ENCODE data around the gene PKP1. TPM values are rescaled to one million over a fixed set of nuclear protein-coding genes. Genes with fewer than 3 reads are reported as not detected.

The PKP1 gene
- total and polyA plus RNA-seq, 2 of the 4 experiments (the other 2 are of a cell fraction) = 0.18 to 0.36 TPM

DNA sequence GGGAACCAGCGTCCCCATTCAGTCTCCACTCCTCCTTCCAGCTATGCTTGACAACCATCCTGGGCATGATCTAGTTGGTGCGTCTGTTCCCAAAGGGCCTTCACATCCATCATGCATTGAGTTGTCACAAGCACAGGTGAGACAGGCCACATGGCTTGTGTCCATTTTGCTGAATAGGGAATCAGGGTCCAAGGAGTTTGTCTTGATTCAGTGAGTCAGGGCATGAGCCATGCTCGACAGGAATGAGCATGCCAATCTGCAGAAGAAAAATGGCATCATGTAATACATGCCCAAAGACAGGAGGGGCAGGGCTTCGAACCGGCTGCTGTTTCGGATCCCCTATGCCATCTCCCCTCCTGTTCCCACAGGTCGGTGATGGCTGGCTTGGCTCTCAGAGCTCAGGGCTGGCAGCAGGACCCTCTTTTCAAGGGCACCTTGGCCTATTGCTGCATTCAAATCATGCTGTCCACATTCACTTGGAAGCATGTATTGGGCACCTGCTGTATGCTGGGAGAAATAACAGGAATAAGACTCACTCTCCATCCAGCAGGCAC lies 44.5 kb downstream of the PKP1 start:
- Histone ChIP-seq H3K14ac (replicated peaks; ENCODE audit: low read depth, low read length) (no peak overlapping the region), H3K36me3 (ENCODE audit: control insufficient read depth, insufficient read depth, low read length) (no peaks in the 10 kb centered on the region), H2AFZ (replicated peaks; ENCODE audit: low read length, poor library complexity) (no peak overlapping the region), H3K18ac (ENCODE audit: low read depth, low read length) (no peak overlapping the region), H3K4me2 (ENCODE audit: low read depth, low read length) (no peak overlapping the region), H3K9me1 (ENCODE audit: insufficient read depth, low read length) (no peaks in the 10 kb centered on the region), H3K79me1 (ENCODE audit: low read depth in 1 of 2, low read length in 2 of 2) (no peaks in the 10 kb centered on the region), H4K91ac (ENCODE audit: insufficient read depth, low read depth, low read length) (no peak overlapping the region), H2BK120ac (ENCODE audit: low read depth, low read length) (no peak overlapping the region), H3K4ac (ENCODE audit: low read depth, low read length) (no peak overlapping the region), H2BK5ac (ENCODE audit: low read depth, low read length, poor library complexity, severe bottlenecking) (no peak overlapping the region), H3K4me1 (ENCODE audit: control insufficient read depth, insufficient read depth, low read length) (peaks cover 4% of the 10 kb centered on the region), H3K4me3 (ENCODE audit: insufficient read depth, low read depth, low read length) (no peak overlapping the region), H3K56ac (ENCODE audit: extremely low read depth, insufficient read depth, low read length) (no peak overlapping the region), H2BK20ac (ENCODE audit: low read depth, low read length) (no peak overlapping the region), H3K9me3 (ENCODE audit: control insufficient read depth, insufficient read depth, low read length) (peaks cover 2% of the 10 kb centered on the region; the same call in 1 of the 2 replicates), H4K20me1 (ENCODE audit: insufficient read depth, low read length) (no peaks in the 10 kb centered on the region), H2BK15ac (ENCODE audit: low read depth, low read length) (no peak overlapping the region), H4K8ac (ENCODE audit: low read depth in 2 of 2, low read length in 2 of 2) (no peak overlapping the region), H4K5ac (ENCODE audit: low read depth, low read length) (no peak overlapping the region), H3K23ac (ENCODE audit: low read depth, low read length) (no peak overlapping the region), H3K27me3 (ENCODE audit: control insufficient read depth, insufficient read depth, low read length) (peaks cover 64% of the 10 kb centered on the region), H2AK9ac (replicated peaks; ENCODE audit: low read depth, low read length, poor library complexity) (no peak overlapping the region), H3K27ac (ENCODE audit: insufficient read depth, low read length) (no peak overlapping the region), H3K9ac (ENCODE audit: low read depth, low read length) (no peak overlapping the region), H2AK5ac (ENCODE audit: low read depth, low read length) (no peak overlapping the region)
- ChIA-PET POLR2A (ENCODE audit: unreplicated experiment) (no interaction called here), CTCF (no interaction called here)
- TF ChIP-seq, protein P1, sequence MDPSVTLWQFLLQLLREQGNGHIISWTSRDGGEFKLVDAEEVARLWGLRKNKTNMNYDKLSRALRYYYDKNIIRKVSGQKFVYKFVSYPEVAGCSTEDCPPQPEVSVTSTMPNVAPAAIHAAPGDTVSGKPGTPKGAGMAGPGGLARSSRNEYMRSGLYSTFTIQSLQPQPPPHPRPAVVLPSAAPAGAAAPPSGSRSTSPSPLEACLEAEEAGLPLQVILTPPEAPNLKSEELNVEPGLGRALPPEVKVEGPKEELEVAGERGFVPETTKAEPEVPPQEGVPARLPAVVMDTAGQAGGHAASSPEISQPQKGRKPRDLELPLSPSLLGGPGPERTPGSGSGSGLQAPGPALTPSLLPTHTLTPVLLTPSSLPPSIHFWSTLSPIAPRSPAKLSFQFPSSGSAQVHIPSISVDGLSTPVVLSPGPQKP (IDR thresholded peaks at IDR 0.05; ENCODE audit: borderline replicate concordance, low read depth, low read length) = no peak
- TF ChIP-seq MXI1 (IDR thresholded peaks at IDR 0.05; ENCODE audit: borderline replicate concordance, low read depth, low read length) = no peak
- TF ChIP-seq NFE2L2 (IDR thresholded peaks at IDR 0.05; ENCODE audit: low read depth, low read length) = no peak
- no peak for TF ChIP-seq RFX5 (IDR thresholded peaks at IDR 0.05; ENCODE audit: low read depth, low read length)
- TF ChIP-seq, protein P2, sequence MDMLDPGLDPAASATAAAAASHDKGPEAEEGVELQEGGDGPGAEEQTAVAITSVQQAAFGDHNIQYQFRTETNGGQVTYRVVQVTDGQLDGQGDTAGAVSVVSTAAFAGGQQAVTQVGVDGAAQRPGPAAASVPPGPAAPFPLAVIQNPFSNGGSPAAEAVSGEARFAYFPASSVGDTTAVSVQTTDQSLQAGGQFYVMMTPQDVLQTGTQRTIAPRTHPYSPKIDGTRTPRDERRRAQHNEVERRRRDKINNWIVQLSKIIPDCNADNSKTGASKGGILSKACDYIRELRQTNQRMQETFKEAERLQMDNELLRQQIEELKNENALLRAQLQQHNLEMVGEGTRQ (IDR thresholded peaks at IDR 0.05; ENCODE audit: low read depth, low read length) = no peak
- TF ChIP-seq MAZ (IDR thresholded peaks at IDR 0.05; ENCODE audit: borderline replicate concordance, low read depth, low read length) = no peak
- TF ChIP-seq RCOR1 (IDR thresholded peaks at IDR 0.05; ENCODE audit: insufficient replicate concordance, low read length) = no peak
- no peak for TF ChIP-seq RAD21 (IDR thresholded peaks at IDR 0.05; ENCODE audit: low read length)
- WGBS, 2 experiments (ENCODE audit: extremely low coverage in 2 of 2, insufficient read length in 1 of 2) = 50% methylated on average over 1 of the region's 7 CpGs; no CpG with 5 or more reads in 1 of the 2 experiments
- dilution Hi-C loops (cut with HindIII; ENCODE audit: low sequenced_read_pairs, unreplicated experiment) (no loop called here), intact Hi-C loops (cut with micrococcal nuclease) (no loop called here), in situ Hi-C loops (cut with MboI; ENCODE audit: low sequenced_read_pairs) (no loop called here)
- no peak for DNase-seq
- BruUV-seq (replicated peaks) = no TSS peak
- no peak for ATAC-seq (ENCODE audit: low read depth)

Measured in IMR-90 (cell line).